Astrocyte (in vitro differentiated cells and primary cell): ENCODE data around the gene COX7C. TPM values are rescaled to one million over a fixed set of nuclear protein-coding genes. Genes with fewer than 3 reads are reported as not detected.

Source experiments
- DNase-seq: peaks from one replicate; pipeline ENCODE4 v3.0.0-alpha.2; 2010; ENCODE audit warnings: low read depth
- FAIRE-seq: peaks from 2 replicates; lab custom pipeline; 2011; peaks lifted over from hg19 to GRCh38; lab: Jason Lieb, UNC
- H2AFZ ChIP-seq: 2 replicates; pipeline ENCODE4 v1.6.0; 2012; ENCODE audit warnings: low read depth, low read length, inconsistent platforms
- H3K27ac ChIP-seq: 2 replicates; pipeline ENCODE4 v1.5.1; 2011; ENCODE audit warnings: low read depth, low read length, inconsistent platforms
- H3K27me3 ChIP-seq: 2 replicates; pipeline ENCODE4 v1.6.0; 2011; ENCODE audit warnings: low read length, inconsistent platforms; ENCODE audit not compliant: insufficient read depth
- H3K36me3 ChIP-seq: 2 replicates; pipeline ENCODE4 v1.5.1; 2011; ENCODE audit warnings: low read length, inconsistent platforms; ENCODE audit not compliant: insufficient read depth
- H3K4me1 ChIP-seq: 2 replicates; pipeline ENCODE4 v1.5.1; 2011; ENCODE audit warnings: low read length, inconsistent platforms; ENCODE audit not compliant: insufficient read depth
- H3K4me2 ChIP-seq: 2 replicates; pipeline ENCODE4 v1.6.0; 2012; ENCODE audit warnings: low read length, inconsistent platforms
- H3K4me3 ChIP-seq: 2 replicates; pipeline ENCODE4 v1.5.1; 2011; ENCODE audit warnings: low read depth, mild to moderate bottlenecking, low read length, inconsistent platforms; ENCODE audit not compliant: insufficient read depth
- H3K79me2 ChIP-seq: 2 replicates; pipeline ENCODE4 v1.6.0; 2012; ENCODE audit warnings: mild to moderate bottlenecking, low read length, inconsistent platforms; ENCODE audit not compliant: insufficient read depth
- H3K9ac ChIP-seq: 2 replicates; pipeline ENCODE4 v1.6.0; 2012; ENCODE audit warnings: mild to moderate bottlenecking, low read length, inconsistent platforms
- H3K9me3 ChIP-seq: 2 replicates; pipeline ENCODE4 v1.5.1; 2012; ENCODE audit warnings: low read depth, mild to moderate bottlenecking, low read length, inconsistent platforms; ENCODE audit not compliant: insufficient read depth
- H4K20me1 ChIP-seq: 2 replicates; pipeline ENCODE4 v1.6.0; 2012; ENCODE audit warnings: low read length, inconsistent platforms; ENCODE audit not compliant: insufficient read depth
- H3K27ac Mint-ChIP-seq: one replicate; pipeline ENCODE4 v1.8.0; 2021; ENCODE audit warnings: mild to moderate bottlenecking, mixed read lengths; ENCODE audit not compliant: unreplicated experiment
- H3K27me3 Mint-ChIP-seq: one replicate; pipeline ENCODE4 v1.8.0; 2021; ENCODE audit warnings: low read depth, mixed read lengths; ENCODE audit not compliant: unreplicated experiment
- H3K36me3 Mint-ChIP-seq: one replicate; pipeline ENCODE4 v1.8.0; 2021; ENCODE audit warnings: low read depth, mixed read lengths; ENCODE audit not compliant: unreplicated experiment
- H3K4me1 Mint-ChIP-seq: one replicate; pipeline ENCODE4 v1.8.0; 2021; ENCODE audit warnings: low read depth, mixed read lengths; ENCODE audit not compliant: unreplicated experiment
- H3K4me3 Mint-ChIP-seq: one replicate; pipeline ENCODE4 v1.8.0; 2021; ENCODE audit warnings: mild to moderate bottlenecking, moderate library complexity, mixed read lengths; ENCODE audit not compliant: unreplicated experiment
- H3K9me3 Mint-ChIP-seq: one replicate; pipeline ENCODE4 v1.8.0; 2021; ENCODE audit warnings: mild to moderate bottlenecking, mixed read lengths; ENCODE audit not compliant: unreplicated experiment
- CTCF ChIP-seq: IDR thresholded peaks from 2 replicates; pipeline ENCODE4 v1.5.1; 2011; ENCODE audit warnings: low read depth, mild to moderate bottlenecking, inconsistent platforms, low read length, moderate library complexity; ENCODE audit not compliant: insufficient read depth
- EZH2 ChIP-seq: IDR thresholded peaks from 2 replicates; pipeline ENCODE4 v1.6.1; 2012; ENCODE audit warnings: mild to moderate bottlenecking, low read length, inconsistent platforms; ENCODE audit not compliant: insufficient read depth
- total RNA-seq: library from RNA; stranded (reverse); gene quantifications from 2 replicates; pipeline ENCODE4 v1.2.1, GENCODE V29; 2021

The COX7C gene
- total RNA-seq, 1 donor from 2014 or later: 459 TPM

DNA sequence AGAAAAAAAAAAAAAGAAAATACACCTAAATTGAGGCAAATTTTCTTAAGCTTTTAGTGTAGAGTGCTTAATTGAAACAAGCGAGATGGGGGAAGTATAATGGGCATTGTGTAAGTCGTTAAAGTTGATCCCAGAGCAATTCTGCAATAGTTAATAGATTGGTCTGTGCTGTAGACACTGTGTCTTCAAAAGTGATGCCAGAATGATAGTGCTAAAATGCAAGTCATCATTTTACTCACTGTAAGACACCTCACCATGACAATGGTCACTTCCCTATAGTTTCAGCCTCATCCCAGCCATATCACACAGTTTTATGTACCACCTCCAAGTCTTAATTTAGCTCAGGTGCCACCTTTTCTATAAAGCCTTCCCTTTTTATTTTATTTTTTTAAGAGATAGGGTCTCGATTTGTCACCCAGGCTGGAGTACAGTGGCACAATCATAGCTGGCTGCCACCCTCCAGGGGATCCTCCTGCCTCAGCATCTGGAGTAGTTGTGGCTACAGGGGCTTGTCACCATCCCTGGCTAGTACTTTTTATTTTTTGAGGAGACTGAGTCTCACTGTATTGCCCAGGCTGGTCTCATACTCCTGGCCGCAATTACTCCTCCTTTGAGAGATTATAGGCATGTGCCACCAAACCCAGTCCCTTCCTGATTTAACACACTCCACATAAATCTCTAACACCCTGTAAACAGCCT lies 6.2 kb downstream of the COX7C start:
- Histone ChIP-seq H3K36me3 (peaks cover 19% of the 10 kb centered on the region), H2AFZ (no peak overlapping the region), H3K79me2 (peaks cover 11% of the 10 kb centered on the region), H3K9me3 (no peaks in the 10 kb centered on the region), H3K4me2 (no peak overlapping the region), H4K20me1 (no peaks in the 10 kb centered on the region), H3K9ac (no peak overlapping the region), H3K27ac (no peak overlapping the region), H3K4me1 (no peaks in the 10 kb centered on the region), H3K27me3 (no peaks in the 10 kb centered on the region), H3K4me3 (no peak overlapping the region)
- H3K36me3 Mint-ChIP-seq: no peaks in the 10 kb centered on the region
- peaks cover 4% of the 10 kb centered on the region for H3K4me1 Mint-ChIP-seq
- no peak overlapping the region for H3K4me3 Mint-ChIP-seq
- H3K27ac Mint-ChIP-seq: no peak overlapping the region
- H3K9me3 Mint-ChIP-seq: no peaks in the 10 kb centered on the region
- FAIRE-seq: no peak
- no peak for DNase-seq
- no peak for TF ChIP-seq CTCF
- TF ChIP-seq EZH2: no peak
- H3K27me3 Mint-ChIP-seq: no peaks in the 10 kb centered on the region

GRCh38 chr5:86625148-86625547 lies 7.4 kb downstream of the COX7C start:
- Histone ChIP-seq H3K4me2 (no peak overlapping the region), H3K79me2 (peaks cover 2% of the 10 kb centered on the region), H3K4me1 (no peaks in the 10 kb centered on the region), H3K9ac (no peak overlapping the region), H3K27me3 (no peaks in the 10 kb centered on the region), H3K9me3 (no peaks in the 10 kb centered on the region), H4K20me1 (no peaks in the 10 kb centered on the region), H2AFZ (no peak overlapping the region), H3K36me3 (peaks cover 9% of the 10 kb centered on the region), H3K27ac (no peak overlapping the region), H3K4me3 (no peak overlapping the region)
- H3K27ac Mint-ChIP-seq: no peak overlapping the region
- FAIRE-seq: no peak
- H3K9me3 Mint-ChIP-seq: no peaks in the 10 kb centered on the region
- no peak overlapping the region for H3K4me3 Mint-ChIP-seq
- no peaks in the 10 kb centered on the region for H3K36me3 Mint-ChIP-seq
- TF ChIP-seq EZH2 (no peak), CTCF (no peak)
- no peaks in the 10 kb centered on the region for H3K27me3 Mint-ChIP-seq
- no peaks in the 10 kb centered on the region for H3K4me1 Mint-ChIP-seq
- DNase-seq: no peak

- H3K36me3 ChIP-seq: peaks cover 4% of the 10 kb centered on the region
- DNase-seq (no peak), FAIRE-seq (no peak)
- no peaks in the 10 kb centered on the region for H3K27me3 ChIP-seq
- no peaks in the 10 kb centered on the region for H3K4me1 ChIP-seq
- no peaks in the 10 kb centered on the region for H3K9me3 Mint-ChIP-seq
- no peak overlapping the region for H3K4me3 Mint-ChIP-seq
- no peaks in the 10 kb centered on the region for H4K20me1 ChIP-seq
- H3K27ac Mint-ChIP-seq: no peak overlapping the region
- TF ChIP-seq CTCF: no peak
- TF ChIP-seq EZH2: no peak
- H3K27ac ChIP-seq: no peak overlapping the region
- no peak overlapping the region for H2AFZ ChIP-seq
- H3K4me2 ChIP-seq: no peak overlapping the region
- no peaks in the 10 kb centered on the region for H3K9me3 ChIP-seq
- no peaks in the 10 kb centered on the region for H3K4me1 Mint-ChIP-seq
- no peak overlapping the region for H3K9ac ChIP-seq
- no peak overlapping the region for H3K4me3 ChIP-seq
- no peaks in the 10 kb centered on the region for H3K79me2 ChIP-seq
- no peaks in the 10 kb centered on the region for H3K36me3 Mint-ChIP-seq
- H3K27me3 Mint-ChIP-seq: no peaks in the 10 kb centered on the region
These were observed 8.4 kb downstream of the COX7C start for GRCh38 chr5:86626149-86626548.
